Vagina (tissue), 2 donors: ENCODE data around the gene FSTL5. TPM values are rescaled to one million over a fixed set of nuclear protein-coding genes. Genes with fewer than 3 reads are reported as not detected.

Source experiments
- DNase-seq, 2 donors: peaks; one replicate each; pipeline ENCODE4 v3.0.0-alpha.2; 2017; ENCODE audit errors: extremely low spot score in 2 of 2
- H3K27ac ChIP-seq: fragments of 200-600 bp; sonication (generic); one replicate; pipeline ENCODE4 v1.5.1; 2019
- H3K27me3 ChIP-seq: fragments of 200-600 bp; sonication (generic); one replicate; pipeline ENCODE4 v1.5.1; 2019
- H3K36me3 ChIP-seq, 2 donors: fragments of 200-600 bp; sonication (generic); one replicate each; pipeline ENCODE4 v1.5.1; 2017 to 2019
- H3K4me1 ChIP-seq: fragments of 200-600 bp; sonication (generic); one replicate; pipeline ENCODE4 v1.5.1; 2019
- H3K4me3 ChIP-seq, 2 donors: fragments of 200-600 bp; sonication (generic); 1 replicate in 1 of 2; 2 replicates in 1 of 2; pipeline ENCODE4 v1.5.1; 2016 to 2019
- H3K9me3 ChIP-seq: fragments of 200-600 bp; sonication (generic); one replicate; pipeline ENCODE4 v1.5.1; 2019
- CTCF ChIP-seq, 3 experiments: fragments of 450-650 bp in 2 of 3; fragments of 200-600 bp in 1 of 3; sonication (generic) in 1 of 3; IDR thresholded peaks; one replicate each; pipeline ENCODE4 v1.5.1; 2017 to 2019; ENCODE audit warnings: antibody characterized with exemption in 3 of 3, mild to moderate bottlenecking in 2 of 3, moderate library complexity in 2 of 3
- POLR2A ChIP-seq, 2 donors: fragments of 450-650 bp; IDR thresholded peaks; one replicate each; pipeline ENCODE4 v1.6.1; 2017; ENCODE audit warnings: antibody characterized with exemption in 2 of 2, mild to moderate bottlenecking in 2 of 2, moderate library complexity in 2 of 2
- POLR2AphosphoS5 ChIP-seq, 2 donors: sonication (generic); formaldehyde crosslinking; IDR thresholded peaks; one replicate each; pipeline ENCODE4 v1.9.0; 2017; ENCODE audit warnings: antibody characterized with exemption in 2 of 2, mild to moderate bottlenecking in 2 of 2, low read depth in 1 of 2; ENCODE audit not compliant: insufficient read depth in 1 of 2
- intact Hi-C: fragments of 100-400 bp; cut with DNase I; formaldehyde crosslinking; loops from one replicate; pipeline ENCODE4 v1.15.1; 2023
- total RNA-seq: library from RNA; depleted of rRNA; stranded (reverse); fragments of >200 nt; gene quantifications from one replicate; pipeline ENCODE4 v1.2.3, GENCODE V29; 2016

Gene FSTL5
- total RNA-seq, 1 donor from 2014 or later, result 0.74 TPM

DNA sequence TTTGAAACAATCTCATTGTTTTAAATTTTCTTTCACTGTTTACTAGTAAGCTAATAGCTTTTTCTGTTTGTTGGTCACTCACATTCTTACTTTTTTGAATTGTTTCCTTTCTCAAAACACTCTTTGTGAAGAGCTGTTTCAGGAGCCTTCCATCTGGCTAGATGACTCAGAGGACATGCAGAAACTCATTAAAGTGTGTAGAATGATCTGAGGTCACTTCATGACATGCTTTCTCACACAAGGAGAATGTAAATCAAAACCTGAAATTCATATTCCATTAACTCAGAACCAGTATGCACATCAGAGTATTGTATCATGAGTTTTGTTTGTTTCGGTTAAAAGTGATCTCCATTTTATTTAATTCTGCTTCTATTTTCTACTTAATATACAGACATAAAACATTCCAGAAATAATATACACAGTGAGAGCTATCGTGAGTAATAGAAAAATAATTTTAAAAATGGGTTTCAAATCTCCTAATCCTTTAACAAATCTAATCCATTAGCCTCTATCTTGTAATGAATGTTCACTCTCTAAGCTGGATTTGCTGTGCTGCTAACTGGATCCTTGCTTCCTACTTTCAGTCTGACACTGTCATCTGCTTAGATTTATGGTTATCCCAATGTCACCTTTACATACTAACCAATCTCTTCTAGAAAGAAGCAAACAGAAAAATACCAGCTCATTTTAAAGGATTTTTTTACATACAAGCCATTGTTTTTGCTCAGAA, 449.6 kb downstream of the FSTL5 start:
- TF ChIP-seq POLR2AphosphoS5 (IDR thresholded peaks at IDR 0.05; ENCODE audit: insufficient read depth in 1 of 2, low read depth in 1 of 2) (no peak), POLR2A (IDR thresholded peaks at IDR 0.05) (no peak), CTCF (IDR thresholded peaks at IDR 0.05) (no peak)
- no peak for DNase-seq
- H3K27ac ChIP-seq, result no peak overlapping the region
- intact Hi-C loops, result no loop called here
- H3K27me3 ChIP-seq, result no peaks in the 10 kb centered on the region
- H3K4me1 ChIP-seq, result no peaks in the 10 kb centered on the region
- H3K9me3 ChIP-seq, result no peaks in the 10 kb centered on the region
- no peaks in the 10 kb centered on the region for H3K36me3 ChIP-seq
- H3K4me3 ChIP-seq, result no peak overlapping the region

DNA sequence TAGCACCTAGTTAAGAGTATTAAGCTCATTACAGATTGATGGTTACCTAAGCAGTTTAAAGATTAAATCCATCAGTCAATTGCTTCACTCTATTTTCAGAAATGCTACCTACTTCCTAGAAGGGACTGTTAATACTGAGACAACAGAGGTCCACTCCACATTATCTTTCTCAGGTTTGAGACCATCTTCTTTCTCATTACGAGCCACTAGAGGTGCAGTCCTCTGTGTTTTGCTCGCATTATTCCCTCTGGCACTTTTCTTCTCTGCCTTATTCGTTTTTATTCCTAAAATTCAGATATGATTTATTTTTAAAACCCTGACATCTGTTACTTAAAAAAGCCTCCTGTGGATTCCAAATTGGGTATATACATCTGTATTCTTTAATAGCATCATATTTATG, 459.1 kb downstream of the FSTL5 start:
- no peaks in the 10 kb centered on the region for H3K4me1 ChIP-seq
- no peak for DNase-seq
- intact Hi-C loops, result no loop called here
- no peak overlapping the region for H3K27ac ChIP-seq
- H3K36me3 ChIP-seq, result no peaks in the 10 kb centered on the region
- H3K27me3 ChIP-seq, result no peaks in the 10 kb centered on the region
- TF ChIP-seq CTCF (IDR thresholded peaks at IDR 0.05), result no peak
- no peaks in the 10 kb centered on the region for H3K9me3 ChIP-seq
- no peak overlapping the region for H3K4me3 ChIP-seq

DNA sequence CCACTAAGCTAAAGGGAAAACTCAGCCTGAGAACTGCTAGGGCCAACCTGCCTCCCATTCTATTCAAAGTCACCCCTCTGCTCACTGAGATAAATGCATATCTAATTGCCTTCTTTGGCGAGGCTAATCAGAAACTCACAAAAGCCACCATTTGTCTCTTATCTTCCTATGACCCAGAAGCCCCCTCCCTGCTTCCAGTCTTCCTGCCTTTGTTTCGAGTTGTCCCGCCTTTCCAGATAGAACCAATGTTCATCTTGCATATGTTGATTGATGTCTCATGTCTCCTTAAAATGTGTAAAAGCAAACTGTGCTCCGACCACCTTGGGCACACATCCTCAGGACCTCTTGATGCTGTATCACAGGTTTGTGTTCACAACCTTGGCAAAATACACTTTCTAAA, 459.8 kb downstream of the FSTL5 start:
- no peak overlapping the region for H3K27ac ChIP-seq
- no peaks in the 10 kb centered on the region for H3K9me3 ChIP-seq
- H3K4me3 ChIP-seq, result no peak overlapping the region
- no peak for DNase-seq
- no peaks in the 10 kb centered on the region for H3K36me3 ChIP-seq
- no peak for TF ChIP-seq CTCF (IDR thresholded peaks at IDR 0.05)
- TF ChIP-seq POLR2A (IDR thresholded peaks at IDR 0.05), result no peak
- no peak for TF ChIP-seq POLR2AphosphoS5 (IDR thresholded peaks at IDR 0.05; ENCODE audit: insufficient read depth in 1 of 2, low read depth in 1 of 2)
- H3K27me3 ChIP-seq, result no peaks in the 10 kb centered on the region
- intact Hi-C loops, result no loop called here
- H3K4me1 ChIP-seq, result no peaks in the 10 kb centered on the region

GRCh38 chr4:161702287-161702686, 461.5 kb downstream of the FSTL5 start:
- Histone ChIP-seq H3K36me3 (no peaks in the 10 kb centered on the region), H3K4me3 (no peak overlapping the region), H3K27me3 (no peaks in the 10 kb centered on the region), H3K4me1 (no peaks in the 10 kb centered on the region), H3K27ac (no peak overlapping the region), H3K9me3 (no peaks in the 10 kb centered on the region)
- DNase-seq, result no peak
- intact Hi-C loops, result no loop called here
- TF ChIP-seq CTCF (IDR thresholded peaks at IDR 0.05), result no peak
- TF ChIP-seq POLR2A (IDR thresholded peaks at IDR 0.05), result no peak
- TF ChIP-seq POLR2AphosphoS5 (IDR thresholded peaks at IDR 0.05; ENCODE audit: insufficient read depth in 1 of 2, low read depth in 1 of 2), result no peak

- TF ChIP-seq POLR2A (IDR thresholded peaks at IDR 0.05) (no peak), POLR2AphosphoS5 (IDR thresholded peaks at IDR 0.05; ENCODE audit: insufficient read depth in 1 of 2, low read depth in 1 of 2) (no peak), CTCF (IDR thresholded peaks at IDR 0.05) (no peak)
- intact Hi-C loops, result no loop called here
Observed at GRCh38 chr4:161696944-161697343, 466.9 kb downstream of the FSTL5 start.

More at GRCh38 chr4:161696944-161697343, 466.9 kb downstream of the FSTL5 start:
- no peaks in the 10 kb centered on the region for H3K36me3 ChIP-seq
- H3K4me1 ChIP-seq, result no peaks in the 10 kb centered on the region
- no peaks in the 10 kb centered on the region for H3K9me3 ChIP-seq
- no peak overlapping the region for H3K4me3 ChIP-seq
- no peaks in the 10 kb centered on the region for H3K27me3 ChIP-seq
- no peak for DNase-seq
- no peak overlapping the region for H3K27ac ChIP-seq
